Activated T-cell treated with anti-CD3 and anti-CD28 coated beads for 4 hours (primary cell): ENCODE measurements around the gene TEKTIP1.
A peak's percentile ranks its signal among the peaks of the same experiment; 100 is the strongest.
"Not testable (repeated sequence)": the region's sequence is repeated elsewhere in the genome, so short reads cannot be mapped to it uniquely, and the experiment has no call there.

Experiments used
- DNase-seq: peaks from one replicate; pipeline ENCODE4 v3.0.0-alpha.2; 2020

The TEKTIP1 gene

DNA sequence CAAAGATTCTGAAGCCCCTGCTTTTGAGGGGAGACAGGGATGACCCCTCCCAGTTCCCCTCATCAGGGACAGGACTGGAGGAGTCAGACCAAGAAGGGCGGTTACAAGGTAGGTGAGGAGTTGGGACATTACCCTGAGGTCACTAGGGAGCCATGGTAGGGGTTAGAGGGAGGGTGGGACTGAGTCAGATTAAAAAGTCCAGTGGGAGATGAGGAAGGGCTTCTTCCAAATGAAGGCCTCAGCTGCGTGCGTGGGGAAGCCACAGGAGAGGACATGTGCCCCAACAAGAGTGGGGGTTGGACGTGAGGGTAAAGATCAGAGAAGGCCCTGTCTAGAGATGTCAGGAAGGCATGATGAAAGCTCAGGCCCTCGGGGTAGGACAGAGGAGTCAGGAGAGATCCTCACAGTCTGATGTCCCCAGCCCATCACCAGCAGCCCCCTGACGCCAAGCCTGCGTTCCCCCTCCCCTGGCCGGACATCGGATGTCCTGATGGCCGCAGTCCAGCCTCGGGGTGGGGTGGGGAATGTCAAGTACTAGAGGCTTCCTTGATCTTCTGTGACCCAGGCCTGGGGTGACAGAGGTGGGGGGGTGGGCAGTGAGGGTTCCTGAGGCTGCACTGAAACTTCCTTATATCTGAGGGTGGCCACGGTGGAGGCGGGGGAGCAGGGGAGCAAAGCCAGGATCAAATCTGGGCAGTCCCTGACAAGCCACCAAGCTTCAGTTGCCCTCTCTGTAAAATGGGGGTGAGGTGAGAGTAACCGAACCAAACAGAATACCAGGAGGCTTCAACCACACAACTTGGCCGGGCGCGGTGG is 24.9 kb downstream of the TEKTIP1 start:
- no peak for DNase-seq

DNA sequence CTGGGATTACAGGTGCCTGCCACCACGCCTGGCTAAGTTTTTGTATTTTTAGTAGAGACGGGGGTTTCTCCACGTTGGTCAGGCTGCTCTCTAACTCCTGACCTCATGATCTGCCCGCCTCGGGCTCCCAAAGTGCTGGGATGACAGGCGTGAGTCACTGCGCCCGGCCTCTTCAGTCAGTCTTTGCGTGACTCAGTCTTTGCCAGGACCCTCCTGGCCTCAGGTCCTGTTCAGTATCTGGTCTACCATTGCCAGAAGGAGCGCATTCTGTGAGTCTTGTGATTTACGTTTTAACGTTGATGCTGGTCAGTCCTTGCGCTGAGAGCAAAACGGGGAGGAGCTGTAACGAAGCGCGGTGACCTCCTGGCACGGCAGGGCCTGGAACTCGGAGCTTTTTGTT is 26.2 kb downstream of the TEKTIP1 start:
- no peak for DNase-seq

DNA sequence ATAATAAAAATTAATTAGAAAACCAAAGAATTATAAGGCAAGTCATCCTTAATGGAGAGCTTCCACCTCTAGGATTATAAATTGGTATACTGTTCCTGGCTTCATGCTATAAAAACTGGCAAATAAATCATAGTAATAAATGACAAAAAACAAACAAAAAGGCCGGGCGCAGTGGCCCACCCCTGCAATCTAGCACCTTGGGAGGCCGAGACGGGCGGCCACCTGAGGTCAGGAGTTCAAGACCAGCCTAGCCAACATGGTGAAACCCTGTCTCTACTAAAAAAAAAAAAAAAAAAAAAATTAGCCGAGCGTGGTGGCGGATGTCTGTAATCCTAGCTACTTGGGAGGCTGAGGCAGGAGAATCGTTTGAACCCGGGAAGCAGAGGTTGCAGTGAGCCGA is 31.1 kb downstream of the TEKTIP1 start:
- not testable (repeated sequence) for DNase-seq

DNA sequence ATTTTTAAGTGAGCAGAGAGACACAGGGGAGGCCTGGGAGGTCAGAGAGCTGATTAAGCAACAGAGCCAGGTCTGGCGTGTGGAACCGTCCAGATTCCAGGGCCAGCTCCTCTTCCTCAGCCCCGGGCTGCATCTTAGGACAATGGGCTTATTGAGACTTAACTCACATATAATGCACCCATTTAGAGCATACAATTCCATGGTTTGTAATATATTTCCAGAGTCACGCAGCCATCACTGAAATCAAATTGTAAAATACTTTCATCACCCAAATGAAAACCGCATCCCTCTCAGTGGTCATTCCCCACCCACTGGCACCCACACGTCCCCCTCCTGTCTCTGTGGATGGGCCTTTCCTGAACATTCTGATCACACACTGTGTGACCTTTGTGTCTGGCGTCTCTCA is 31.6 kb downstream of the TEKTIP1 start:
- DNase-seq, result no peak

DNA sequence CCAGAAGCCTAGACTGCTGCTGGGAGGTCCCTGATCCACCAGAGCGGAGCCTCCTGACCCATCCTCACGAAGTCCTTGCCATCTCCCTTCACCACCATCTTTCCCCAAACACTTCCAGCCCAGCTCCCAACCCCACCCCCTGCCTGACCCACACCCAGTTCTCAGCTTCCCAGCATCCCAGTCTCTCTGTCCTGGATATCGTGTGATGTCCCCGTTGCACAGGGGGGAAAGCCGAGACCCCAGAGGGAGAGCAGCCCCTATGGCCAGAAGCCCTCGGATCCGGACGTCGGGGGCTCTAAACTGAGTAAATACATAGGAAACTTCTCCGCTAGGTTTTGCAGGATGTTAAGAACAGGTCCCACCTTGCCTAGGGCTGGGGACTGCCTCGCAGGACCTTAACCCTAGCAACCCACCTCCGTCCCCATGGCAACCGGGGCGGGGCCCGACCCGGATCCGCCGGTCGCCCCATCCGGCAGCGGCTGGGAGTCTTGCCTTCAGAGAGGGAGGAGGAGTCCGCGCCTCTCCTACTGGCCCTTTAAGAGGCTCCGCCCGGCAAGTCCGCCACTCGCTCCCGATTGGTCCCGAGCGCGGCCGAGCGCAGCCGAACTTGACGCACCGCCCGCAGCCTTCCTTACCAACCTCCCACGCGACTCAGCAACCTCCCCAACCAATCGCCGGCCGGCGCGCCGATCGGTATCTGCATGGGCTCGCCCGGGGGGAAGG is 33.3 kb downstream of the TEKTIP1 start:
- DNase-seq, result peak; percentile 98

DNA sequence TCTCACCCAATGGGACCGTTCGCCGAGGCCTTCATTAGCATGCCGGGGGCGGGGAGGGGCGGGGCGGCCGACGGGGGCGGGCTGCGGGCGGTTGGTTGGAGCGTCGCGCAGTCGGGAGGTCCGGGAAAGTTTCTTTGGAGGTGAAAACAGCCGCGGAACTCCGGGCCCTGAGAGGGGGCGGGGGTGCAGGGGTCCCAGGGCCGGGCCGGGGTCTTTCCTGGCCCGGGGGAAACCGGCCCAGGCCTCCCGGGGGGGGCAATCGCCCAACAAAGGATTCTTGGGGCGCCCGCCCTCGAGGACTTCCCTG is 33.8 kb downstream of the TEKTIP1 start, which contains the start of gene HMG20B:
Gene HMG20B, plus strand, starts transcription at position 90 of the 307 bp plus-strand sequence. CDS start 366 bp downstream, outside the sequence.
- DNase-seq, result no peak

DNA sequence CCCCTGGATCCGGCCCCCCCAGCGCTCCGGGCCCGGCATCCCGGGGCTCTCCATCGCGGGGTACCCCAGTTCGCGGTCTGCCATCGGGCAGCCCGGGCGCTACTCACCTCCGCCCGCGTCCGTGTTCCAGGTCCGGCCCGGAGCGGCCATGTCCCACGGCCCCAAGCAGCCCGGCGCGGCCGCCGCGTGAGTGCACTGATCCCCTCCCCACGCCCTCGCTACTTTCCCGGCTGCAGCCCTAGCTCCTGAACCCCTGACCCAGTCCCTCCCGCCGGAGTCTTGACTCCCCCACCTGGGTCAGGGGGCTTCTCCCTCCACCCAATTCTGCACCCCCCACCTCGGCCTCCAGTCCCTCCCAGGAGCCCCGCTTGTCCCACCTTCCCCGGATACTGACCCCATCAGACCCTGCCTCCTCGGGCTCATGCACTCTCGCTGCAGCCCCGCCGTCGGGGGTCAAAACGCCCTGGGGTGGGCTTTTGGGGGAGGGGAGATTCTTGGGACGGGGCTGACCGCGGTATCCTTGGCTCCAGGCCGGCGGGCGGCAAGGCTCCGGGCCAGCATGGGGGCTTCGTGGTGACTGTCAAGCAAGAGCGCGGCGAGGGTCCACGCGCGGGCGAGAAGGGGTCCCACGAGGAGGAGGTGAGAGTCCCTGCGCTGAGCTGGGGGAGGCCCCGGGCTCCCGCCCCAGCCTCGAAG is 34.3 kb downstream of the TEKTIP1 start:
- DNase-seq, result no peak

DNA sequence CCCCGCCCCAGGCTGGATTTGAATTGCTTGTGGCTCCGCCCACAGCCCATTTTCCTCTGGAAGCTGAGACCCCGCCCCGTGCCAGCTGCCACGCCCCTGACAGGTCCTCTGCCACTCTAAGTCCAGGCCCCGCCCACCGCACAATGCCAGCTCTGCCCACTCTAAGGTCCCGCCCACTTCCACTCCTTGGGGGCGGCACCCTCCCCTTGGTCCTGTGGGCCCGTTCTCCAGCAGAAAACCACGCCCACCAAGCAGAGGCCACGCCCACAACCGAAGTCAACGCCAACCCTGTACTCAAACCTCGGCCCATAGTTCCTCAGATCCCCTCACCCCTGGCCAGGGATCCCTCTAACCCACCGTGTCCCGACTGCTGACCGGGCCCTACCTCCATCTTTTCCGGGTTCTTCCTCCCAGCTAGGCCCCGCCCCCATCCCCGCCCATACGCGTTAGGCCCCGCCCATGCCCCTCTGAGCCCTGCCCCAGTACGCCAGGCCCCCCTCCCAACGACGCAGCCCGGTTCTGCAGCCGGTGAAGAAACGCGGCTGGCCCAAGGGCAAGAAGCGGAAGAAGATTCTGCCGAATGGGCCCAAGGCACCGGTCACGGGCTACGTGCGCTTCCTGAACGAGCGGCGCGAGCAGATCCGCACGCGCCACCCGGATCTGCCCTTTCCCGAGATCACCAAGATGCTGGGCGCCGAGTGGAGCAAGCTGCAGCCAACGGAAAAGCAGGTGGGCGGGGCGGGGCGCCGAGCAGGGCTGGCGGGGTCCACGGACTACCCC is 35.1 kb downstream of the TEKTIP1 start:
- peak; percentile 66 for DNase-seq

DNA sequence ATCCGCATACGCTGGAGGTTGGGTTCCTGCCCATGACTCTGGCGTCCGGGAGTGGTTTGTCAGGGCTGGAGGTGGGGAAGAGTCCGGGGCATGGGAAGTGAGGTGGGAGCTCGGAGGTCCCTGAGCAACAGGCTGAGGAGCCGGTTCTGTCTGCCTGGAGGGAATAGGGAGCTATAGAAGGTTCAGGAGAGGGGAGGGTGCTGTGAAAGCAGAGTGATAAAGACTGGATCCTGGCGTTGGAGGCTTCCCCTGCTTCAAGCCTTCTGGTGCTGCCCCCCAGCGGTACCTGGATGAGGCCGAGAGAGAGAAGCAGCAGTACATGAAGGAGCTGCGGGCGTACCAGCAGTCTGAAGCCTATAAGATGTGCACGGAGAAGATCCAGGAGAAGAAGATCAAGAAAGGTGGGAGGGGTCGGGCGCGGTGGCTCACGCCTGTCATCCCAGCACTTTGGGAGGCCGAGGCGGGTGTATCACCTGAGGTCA is 36.3 kb downstream of the TEKTIP1 start:
- DNase-seq, result no peak

DNA sequence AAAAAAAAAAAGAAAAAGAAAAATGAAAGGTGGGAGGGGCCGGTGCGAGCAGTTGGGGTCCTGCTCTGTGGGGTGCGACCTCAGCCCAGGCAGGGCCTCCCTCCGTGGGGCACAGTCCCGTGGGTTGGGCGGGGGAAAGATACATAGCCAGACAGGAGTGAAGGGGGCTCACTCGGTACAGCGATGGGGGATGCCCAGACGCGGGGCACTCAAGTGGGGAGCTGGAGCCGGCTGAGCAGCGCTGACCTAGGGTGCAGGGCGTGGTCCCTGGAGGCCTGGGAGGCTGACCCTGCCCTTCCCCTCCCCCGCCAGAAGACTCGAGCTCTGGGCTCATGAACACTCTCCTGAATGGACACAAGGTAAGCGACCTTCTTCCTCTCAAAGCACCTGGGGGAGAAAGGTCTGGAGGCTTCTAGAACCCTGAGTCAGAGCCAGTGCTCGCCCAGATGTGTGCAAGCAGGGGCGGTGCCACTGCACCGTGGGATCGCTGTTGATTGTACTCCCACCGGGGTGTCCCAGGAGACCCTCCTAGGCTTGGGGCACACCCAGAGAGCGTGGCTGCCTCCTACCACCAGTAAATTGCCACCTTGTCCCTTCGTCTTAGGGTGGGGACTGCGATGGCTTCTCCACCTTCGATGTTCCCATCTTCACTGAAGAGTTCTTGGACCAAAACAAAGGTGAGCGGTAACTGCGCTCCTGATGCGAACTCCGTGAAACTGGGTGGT is 37.1 kb downstream of the TEKTIP1 start:
- DNase-seq, result no peak

DNA sequence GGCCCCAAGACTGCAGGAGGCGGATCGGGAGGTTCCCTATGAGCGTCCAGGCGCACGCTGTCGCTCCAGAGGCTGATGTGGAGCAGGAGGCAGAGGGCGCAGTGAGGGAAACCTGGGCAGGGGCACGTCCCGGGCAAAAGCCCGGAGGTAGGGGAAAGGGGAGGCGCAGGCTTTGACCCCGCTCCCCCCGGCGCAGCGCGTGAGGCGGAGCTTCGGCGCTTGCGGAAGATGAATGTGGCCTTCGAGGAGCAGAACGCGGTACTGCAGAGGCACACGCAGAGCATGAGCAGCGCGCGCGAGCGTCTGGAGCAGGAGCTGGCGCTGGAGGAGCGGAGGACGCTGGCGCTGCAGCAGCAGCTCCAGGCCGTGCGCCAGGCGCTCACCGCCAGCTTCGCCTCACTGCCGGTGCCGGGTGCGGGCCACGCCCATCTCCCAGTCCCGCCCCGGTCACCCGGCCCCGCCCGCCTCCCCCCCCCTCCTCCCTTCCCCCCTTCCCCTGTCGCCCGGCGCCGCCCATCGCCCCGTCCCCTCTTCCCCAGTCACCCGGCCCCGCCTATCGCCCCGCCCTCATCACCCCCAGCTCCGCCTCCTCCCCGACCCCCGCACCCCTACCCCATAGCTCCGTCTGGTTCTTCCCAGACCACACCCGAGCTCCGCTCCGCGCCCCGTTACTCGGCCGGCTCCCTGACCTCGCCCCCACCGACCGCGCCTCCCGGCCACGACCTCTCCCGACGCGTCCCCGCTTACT is 37.9 kb downstream of the TEKTIP1 start:
- no peak for DNase-seq

DNA sequence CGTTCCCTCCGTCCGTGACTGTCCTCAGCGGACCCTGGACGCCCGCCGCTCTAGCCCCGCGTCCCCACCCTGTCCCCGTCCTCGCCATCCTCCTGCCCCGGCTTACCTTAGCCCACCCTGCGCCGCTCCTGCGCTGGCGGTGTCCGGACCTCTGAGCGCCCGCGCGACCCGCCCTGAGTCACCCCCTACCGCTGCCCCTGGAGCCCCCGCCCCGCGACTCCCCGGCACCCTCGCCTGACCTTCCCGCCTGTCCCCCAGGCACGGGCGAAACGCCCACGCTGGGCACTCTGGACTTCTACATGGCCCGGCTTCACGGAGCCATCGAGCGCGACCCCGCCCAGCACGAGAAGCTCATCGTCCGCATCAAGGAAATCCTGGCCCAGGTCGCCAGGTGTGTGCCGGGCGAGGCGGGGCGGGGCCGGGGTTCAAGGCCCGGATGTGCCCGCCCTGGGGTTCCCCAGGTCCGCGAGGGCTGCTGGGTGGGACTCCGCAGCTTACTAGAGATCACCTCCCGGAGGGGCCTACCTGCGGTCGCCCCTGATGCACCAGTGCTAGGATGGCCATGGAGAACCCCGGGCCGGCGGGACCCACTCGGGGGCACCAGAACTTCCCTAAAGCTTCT is 38.9 kb downstream of the TEKTIP1 start:
- no peak for DNase-seq

DNA sequence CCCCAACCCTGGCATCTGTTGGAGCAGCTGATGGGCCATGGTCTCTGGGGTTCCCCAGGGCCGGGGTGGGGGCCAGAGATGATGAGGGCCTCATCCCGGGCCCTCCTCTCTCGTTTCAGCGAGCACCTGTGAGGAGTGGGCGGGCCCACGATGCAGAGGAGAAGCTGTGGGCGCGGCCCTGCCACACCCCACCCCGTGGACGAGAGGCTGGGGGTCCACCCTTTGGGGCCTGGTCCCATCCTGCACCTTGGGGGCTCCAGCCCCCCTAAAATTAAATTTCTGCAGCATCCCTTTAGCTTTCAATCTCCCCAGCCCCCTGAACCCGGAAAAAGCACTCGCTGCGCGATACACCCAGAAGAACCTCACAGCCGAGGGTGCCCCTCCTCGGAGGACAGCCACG is 39.4 kb downstream of the TEKTIP1 start:
- DNase-seq, result no peak

DNA sequence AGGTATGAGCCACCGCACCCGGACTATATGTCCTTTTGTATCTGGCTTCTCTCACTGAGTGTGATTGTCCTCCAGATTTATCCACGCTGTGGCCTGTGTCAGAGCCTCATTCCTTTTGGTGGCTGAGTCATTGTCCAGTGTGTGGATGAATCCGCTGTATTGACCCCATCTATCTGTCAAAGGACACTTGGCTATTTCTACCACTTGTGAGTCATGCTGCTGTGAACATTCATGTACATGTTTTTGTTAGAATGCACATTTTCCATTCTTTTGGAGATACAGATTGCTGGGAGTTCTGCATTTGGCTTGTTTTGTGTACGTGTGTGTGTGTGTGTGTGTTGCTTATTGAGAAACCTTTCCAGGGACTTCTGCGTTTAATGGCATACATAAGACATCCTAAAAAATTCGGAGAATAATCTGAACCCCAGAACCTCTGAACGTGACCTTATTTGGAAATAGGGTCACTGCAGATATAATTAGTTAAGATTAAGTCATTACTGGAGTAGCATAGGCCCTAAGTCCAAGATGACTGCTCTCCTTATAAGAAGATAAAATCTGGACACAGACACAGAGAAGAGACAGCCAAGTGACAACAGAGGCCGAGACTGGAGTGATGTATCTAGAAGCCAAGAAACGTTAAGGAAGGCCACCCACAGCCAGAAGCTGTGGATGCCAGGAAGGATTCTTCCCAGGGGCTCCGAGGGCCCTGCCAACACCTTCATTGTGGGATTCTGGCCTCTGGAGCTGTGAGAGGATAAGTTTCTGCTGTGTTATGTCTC is 41.4 kb downstream of the TEKTIP1 start:
- no peak for DNase-seq

DNA sequence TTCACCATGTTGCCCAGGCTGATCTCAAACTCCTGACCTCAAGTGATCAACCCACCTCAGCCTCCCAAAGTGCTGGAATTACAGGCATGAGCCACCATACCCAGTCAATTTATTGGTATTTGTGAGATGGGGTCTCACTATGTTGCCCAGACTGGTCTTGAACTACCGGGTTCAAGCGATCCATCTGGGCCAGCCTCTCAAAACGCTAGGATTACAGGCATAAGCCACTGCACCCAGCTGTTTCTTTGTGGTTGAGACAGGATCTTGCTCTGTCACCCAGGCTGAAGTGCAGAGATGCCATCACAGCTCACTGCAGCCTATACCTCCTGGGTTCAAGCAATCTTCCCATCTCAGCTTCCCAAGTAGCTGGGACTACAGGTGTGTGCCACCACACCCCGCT is 42.8 kb downstream of the TEKTIP1 start:
- not testable (repeated sequence) for DNase-seq

DNA sequence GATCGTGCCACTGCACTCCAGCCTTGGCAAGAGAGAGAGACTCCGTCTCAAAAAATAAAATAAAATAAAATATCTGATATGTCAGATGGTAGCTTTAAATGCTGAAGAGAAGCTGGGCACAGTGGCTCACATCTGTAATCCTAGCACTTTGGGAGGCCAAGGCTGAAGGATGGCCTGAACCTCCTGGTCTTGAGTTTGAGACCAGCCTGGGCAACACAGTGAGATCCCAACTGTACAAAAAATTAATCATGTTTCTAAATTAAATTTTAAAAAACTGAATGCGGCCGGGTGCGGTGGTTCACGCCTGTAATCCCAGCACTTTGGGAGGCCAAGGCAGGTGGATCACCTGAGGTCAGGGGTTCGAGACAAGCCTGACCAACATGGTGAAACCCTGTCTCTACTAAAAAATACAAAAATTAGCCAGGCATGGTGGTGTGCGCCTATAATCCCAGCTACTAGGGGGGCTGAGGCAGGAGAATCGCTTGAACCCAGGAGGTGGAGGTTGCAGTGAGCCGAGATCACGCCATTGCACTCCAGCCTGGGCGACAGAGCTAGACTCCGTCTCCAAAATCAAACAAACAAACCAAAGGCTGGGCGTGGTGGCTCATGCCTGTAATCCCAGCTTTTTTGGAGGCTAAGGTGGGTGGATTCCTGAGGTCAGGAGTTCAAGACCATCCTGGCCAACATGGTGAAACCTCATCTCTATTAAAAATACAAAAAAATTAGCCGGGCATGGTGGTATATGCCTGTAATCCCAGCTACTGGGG is 45.2 kb downstream of the TEKTIP1 start:
- DNase-seq, result not testable (repeated sequence)

DNA sequence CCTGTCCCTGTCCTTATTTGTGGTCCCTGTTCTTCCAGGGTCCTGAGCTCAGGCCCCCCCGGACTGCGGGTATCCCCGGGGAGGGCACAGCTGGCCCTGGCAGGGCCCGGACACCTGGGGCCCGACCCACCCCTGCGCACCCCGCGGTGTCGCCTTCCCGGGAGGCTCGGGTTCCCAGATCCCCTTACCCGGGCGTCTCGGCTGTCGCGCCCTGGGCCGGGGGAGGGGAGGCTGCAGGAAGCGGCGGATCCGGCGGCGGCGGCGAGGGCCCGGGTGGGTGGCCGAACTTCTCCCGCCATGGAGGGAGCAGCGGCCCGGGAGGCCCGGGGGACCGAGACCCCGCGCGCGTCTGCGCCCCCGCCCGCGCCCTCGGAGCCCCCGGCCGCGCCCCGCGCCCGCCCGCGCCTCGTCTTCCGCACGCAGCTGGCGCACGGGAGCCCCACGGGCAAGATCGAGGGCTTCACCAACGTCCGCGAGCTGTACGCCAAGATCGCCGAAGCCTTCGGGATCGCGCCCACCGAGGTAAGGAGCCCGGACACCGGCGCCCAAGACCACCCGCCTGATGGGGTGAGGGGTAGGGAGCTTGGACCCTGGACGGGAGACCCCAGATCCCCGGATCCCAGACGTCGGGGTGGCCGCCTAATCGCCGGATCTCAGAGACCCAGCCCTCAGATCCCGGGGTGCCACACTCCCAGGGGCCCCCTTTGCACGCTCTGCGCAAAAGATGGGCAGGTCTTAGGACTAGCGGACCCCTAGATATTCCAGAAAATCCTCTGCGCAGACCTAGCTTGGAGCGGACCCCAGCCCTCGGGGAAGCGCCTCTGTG is 46.5 kb downstream of the TEKTIP1 start, which contains the start of gene GIPC3:
Gene GIPC3, plus strand, starts transcription at position 178 of the 826 bp plus-strand sequence. Its CDS starts 120 bp downstream, at position 298.
- no peak for DNase-seq

DNA sequence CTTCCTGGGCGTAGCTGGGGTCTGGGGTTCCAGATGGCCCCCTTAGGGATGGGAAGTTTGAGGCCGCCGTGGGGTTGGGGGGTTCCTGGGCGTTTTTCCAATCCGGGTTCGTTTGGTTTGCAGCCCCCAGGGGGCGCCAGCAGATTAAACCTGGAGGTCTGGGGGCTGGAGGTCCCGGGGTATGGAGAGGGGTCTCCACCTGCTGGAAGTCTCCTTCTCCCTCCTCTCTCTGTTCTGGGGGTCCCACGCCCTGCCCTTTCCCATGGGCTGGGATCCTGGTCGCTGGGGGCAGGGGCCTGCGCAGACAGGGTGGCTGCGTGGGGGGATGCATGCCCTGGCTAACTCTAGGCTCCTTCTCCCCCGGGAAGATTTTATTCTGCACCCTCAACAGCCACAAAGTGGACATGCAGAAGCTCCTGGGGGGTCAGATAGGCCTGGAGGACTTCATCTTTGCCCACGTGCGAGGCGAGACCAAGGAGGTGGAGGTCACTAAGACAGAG is 47.2 kb downstream of the TEKTIP1 start:
- peak; percentile 38 for DNase-seq
